ENCODE data around the gene ELMOD3. TPM values are rescaled to one million over a fixed set of nuclear protein-coding genes. Genes with fewer than 3 reads are reported as not detected.
"Not testable (repeated sequence)": the region's sequence is repeated elsewhere in the genome, so short reads cannot be mapped to it uniquely, and the experiment has no call there.

ELMOD3 gene
- total RNA-seq, 4 donors from 2014 or later: 13.3 to 37.8 (median 32.8) TPM

- Histone ChIP-seq H3K36me3 (no peaks in the 10 kb centered on the region), H3K27me3 (no peaks in the 10 kb centered on the region), H3K4me1 (peaks cover 20 to 39% (median 30%) of the 10 kb centered on the region in 4 donors), H3K4me3 (no peak overlapping the region), H3K9me3 (no peaks in the 10 kb centered on the region), H3K27ac (peak overlapping the region; percentile 90 to 94 (median 94))
- DNase-seq: no peak
- 90% methylated on average over 6 of the region's 6 CpGs; no CpG with 5 or more reads in 1 of the 2 donors for WGBS, 2 donors (ENCODE audit: low coverage in 1 of 2)
- no peak for TF ChIP-seq POLR2A (IDR thresholded peaks at IDR 0.05)
- no peak for TF ChIP-seq POLR2AphosphoS5 (IDR thresholded peaks at IDR 0.05)
- no peak for TF ChIP-seq EP300 (IDR thresholded peaks at IDR 0.05; ENCODE audit: low read depth)
- TF ChIP-seq, protein P1, sequence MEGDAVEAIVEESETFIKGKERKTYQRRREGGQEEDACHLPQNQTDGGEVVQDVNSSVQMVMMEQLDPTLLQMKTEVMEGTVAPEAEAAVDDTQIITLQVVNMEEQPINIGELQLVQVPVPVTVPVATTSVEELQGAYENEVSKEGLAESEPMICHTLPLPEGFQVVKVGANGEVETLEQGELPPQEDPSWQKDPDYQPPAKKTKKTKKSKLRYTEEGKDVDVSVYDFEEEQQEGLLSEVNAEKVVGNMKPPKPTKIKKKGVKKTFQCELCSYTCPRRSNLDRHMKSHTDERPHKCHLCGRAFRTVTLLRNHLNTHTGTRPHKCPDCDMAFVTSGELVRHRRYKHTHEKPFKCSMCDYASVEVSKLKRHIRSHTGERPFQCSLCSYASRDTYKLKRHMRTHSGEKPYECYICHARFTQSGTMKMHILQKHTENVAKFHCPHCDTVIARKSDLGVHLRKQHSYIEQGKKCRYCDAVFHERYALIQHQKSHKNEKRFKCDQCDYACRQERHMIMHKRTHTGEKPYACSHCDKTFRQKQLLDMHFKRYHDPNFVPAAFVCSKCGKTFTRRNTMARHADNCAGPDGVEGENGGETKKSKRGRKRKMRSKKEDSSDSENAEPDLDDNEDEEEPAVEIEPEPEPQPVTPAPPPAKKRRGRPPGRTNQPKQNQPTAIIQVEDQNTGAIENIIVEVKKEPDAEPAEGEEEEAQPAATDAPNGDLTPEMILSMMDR (IDR thresholded peaks at IDR 0.05): no peak
- in situ Hi-C loops (cut with MboI; ENCODE audit: low pct_ligation_motif_present in 1 of 4, low pct_unique_long_range_greater_than_20kb in 1 of 4, low sequenced_read_pairs in 3 of 4): no loop called here
- intact Hi-C loops (cut with DNase I; ENCODE audit: low total_unique reads): loop anchor here (5.0 kb wide), 1 partner anchor 98 kb away; the partner anchor contains the start of gene MAT2A
These were observed 84.5 kb downstream of the ELMOD3 start for GRCh38 chr2:85439025-85439472.

GRCh38 chr2:85439569-85439968 is 85.0 kb downstream of the ELMOD3 start:
- Histone ChIP-seq H3K27ac (peak overlapping the region; percentile 90 to 94 (median 94)), H3K4me1 (peaks cover 18 to 34% (median 25%) of the 10 kb centered on the region in 4 donors)
- H3K36me3 ChIP-seq; DNase-seq; H3K9me3 ChIP-seq; H3K4me3 ChIP-seq; H3K27me3 ChIP-seq; in situ Hi-C loops (cut with MboI; ENCODE audit: low pct_ligation_motif_present in 1 of 4, low pct_unique_long_range_greater_than_20kb in 1 of 4, low sequenced_read_pairs in 3 of 4): not testable (repeated sequence)
- intact Hi-C loops (cut with DNase I; ENCODE audit: low total_unique reads): loop anchor here (5.0 kb wide), 1 partner anchor 98 kb away; the partner anchor contains the start of gene MAT2A
- 95 to 100% methylated on average over 1 to 9 of the region's 9 CpGs for WGBS, 2 donors (ENCODE audit: low coverage in 1 of 2)

DNA sequence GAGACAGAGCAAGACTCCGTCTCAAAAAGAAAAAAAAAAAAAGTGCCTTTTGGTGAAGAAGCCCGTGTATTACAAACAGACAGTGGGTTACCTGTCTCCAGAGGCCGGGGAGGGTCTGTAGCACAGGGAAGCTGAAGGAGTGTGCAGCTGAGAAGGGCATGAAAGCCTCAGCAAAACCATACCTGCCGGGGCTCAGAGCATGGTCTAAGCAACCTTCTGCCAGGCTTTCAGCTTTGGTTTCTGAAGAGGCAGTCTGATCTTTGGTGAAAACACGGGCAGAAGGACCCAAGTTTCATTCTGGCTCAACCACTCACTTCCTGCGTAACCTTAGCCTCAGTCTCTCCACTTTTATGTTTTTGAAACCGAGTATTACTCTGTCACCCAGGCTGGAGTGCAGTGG is 85.4 kb downstream of the ELMOD3 start:
- Histone ChIP-seq H3K4me1 (peaks cover 18 to 31% (median 24%) of the 10 kb centered on the region in 4 donors), H3K27me3 (no peaks in the 10 kb centered on the region), H3K4me3 (no peak overlapping the region), H3K27ac (no peak overlapping the region), H3K36me3 (no peaks in the 10 kb centered on the region), H3K9me3 (no peaks in the 10 kb centered on the region)
- no peak for DNase-seq
- WGBS, 2 donors (ENCODE audit: low coverage in 1 of 2): 82 to 86% methylated on average over 5 to 7 of the region's 7 CpGs
- in situ Hi-C loops (cut with MboI; ENCODE audit: low pct_ligation_motif_present in 1 of 4, low pct_unique_long_range_greater_than_20kb in 1 of 4, low sequenced_read_pairs in 3 of 4) (no loop called here), intact Hi-C loops (cut with DNase I; ENCODE audit: low total_unique reads) (loop anchor here (5.0 kb wide), 1 partner anchor 97 kb away; the partner anchor contains the start of gene MAT2A)
- no peak for TF ChIP-seq POLR2AphosphoS5 (IDR thresholded peaks at IDR 0.05)

- peaks cover 18 to 36% (median 25%) of the 10 kb centered on the region in 4 donors for H3K4me1 ChIP-seq
- no peaks in the 10 kb centered on the region for H3K9me3 ChIP-seq
- no peak overlapping the region for H3K27ac ChIP-seq
- no peak overlapping the region for H3K4me3 ChIP-seq
- 75 to 90% methylated on average over 4 to 5 of the region's 5 CpGs for WGBS, 2 donors (ENCODE audit: low coverage in 1 of 2)
- intact Hi-C loops (cut with DNase I; ENCODE audit: low total_unique reads): no loop called here
- in situ Hi-C loops (cut with MboI; ENCODE audit: low pct_ligation_motif_present in 1 of 4, low pct_unique_long_range_greater_than_20kb in 1 of 4, low sequenced_read_pairs in 3 of 4): no loop called here
- H3K27me3 ChIP-seq: no peaks in the 10 kb centered on the region
- TF ChIP-seq, protein P1 (IDR thresholded peaks at IDR 0.05): no peak
- TF ChIP-seq POLR2A (IDR thresholded peaks at IDR 0.05): no peak
- no peak for TF ChIP-seq POLR2AphosphoS5 (IDR thresholded peaks at IDR 0.05)
- no peak for TF ChIP-seq EP300 (IDR thresholded peaks at IDR 0.05; ENCODE audit: low read depth)
- no peak for DNase-seq
- no peaks in the 10 kb centered on the region for H3K36me3 ChIP-seq
These were observed 86.2 kb downstream of the ELMOD3 start for GRCh38 chr2:85440729-85441128.

Small RNA genes lying within 50 kb of the gene (small RNA-seq; reads per million reads assigned to genes)
- gene AC062037.1 (0 reads per million in 4 donors), gene AC062037.2 (0 reads per million in 4 donors), gene RF00019 (0 reads per million in 4 donors), gene RN7SL113P (0 reads per million in 4 donors)

Other genes with a start within 250 kb of the ELMOD3 start
- gene TCF7L1, start 221.4 kb upstream of the ELMOD3 start, total RNA-seq: 1 to 10 TPM in 2 of 4 donors, under 1 TPM in 2; 0.75 to 2.9 (median 1.1) TPM
- 100 to 1,000 TPM; 113 to 234 (median 232) TPM for gene TGOLN2, start 26.8 kb upstream of the ELMOD3 start, total RNA-seq
- 100 to 1,000 TPM; 109 to 638 (median 330) TPM for gene RETSAT, start 241 bp upstream of the ELMOD3 start, total RNA-seq
- gene CAPG, start 55.6 kb downstream of the ELMOD3 start, total RNA-seq: 10 to 100 TPM; 18.3 to 92.1 (median 45.2) TPM
- gene SH2D6, start 63.9 kb downstream of the ELMOD3 start, total RNA-seq: 10 to 100 TPM in 2 of 4 donors, 1 to 10 TPM in 1, not detected in 1; 7.6 to 14.2 (median 11.4) TPM
- gene MAT2A, start 184.4 kb downstream of the ELMOD3 start, total RNA-seq: 100 to 1,000 TPM in 3 of 4 donors, 10 to 100 TPM in 1; 66.2 to 185 (median 142) TPM
- 10 to 100 TPM in 3 of 4 donors, 1 to 10 TPM in 1; 7.9 to 31.3 (median 23.5) TPM for gene GGCX, start 206.7 kb downstream of the ELMOD3 start, total RNA-seq
- 100 to 1,000 TPM in 3 of 4 donors, 10 to 100 TPM in 1; 10.5 to 186 (median 147) TPM for gene VAMP8, start 222.8 kb downstream of the ELMOD3 start, total RNA-seq
- gene VAMP5, start 229.7 kb downstream of the ELMOD3 start, total RNA-seq: 10 to 100 TPM in 2 of 4 donors, 1 to 10 TPM in 1, not detected in 1; 9.4 to 26.9 (median 17.1) TPM
- 100 to 1,000 TPM in 3 of 4 donors, 10 to 100 TPM in 1; 23.9 to 164 (median 141) TPM for gene RNF181, start 241.0 kb downstream of the ELMOD3 start, total RNA-seq
- gene TMEM150A, start 247.9 kb downstream of the ELMOD3 start, total RNA-seq: 10 to 100 TPM in 2 of 4 donors, 1 to 10 TPM in 2; 5.2 to 21.7 (median 12.8) TPM